Neuronal stem cell (in vitro differentiated cells): ENCODE measurements around the gene OR10G7.

ENCODE experiments used
- DNase-seq: peaks from one replicate; pipeline ENCODE4 v3.0.0-alpha.2; 2013; ENCODE audit warnings: low spot score
- H2AFZ ChIP-seq: one replicate; pipeline ENCODE4 v1.6.1; 2013; ENCODE audit warnings: mild to moderate bottlenecking, low read length, inconsistent platforms
- H2AK5ac ChIP-seq: 2 replicates; pipeline ENCODE4 v1.6.1; 2013; ENCODE audit warnings: low read depth, mild to moderate bottlenecking, inconsistent platforms, low read length, moderate library complexity, mixed read lengths
- H2BK120ac ChIP-seq: 2 replicates; pipeline ENCODE4 v1.6.1; 2013; ENCODE audit warnings: low read depth, mild to moderate bottlenecking, inconsistent platforms, low read length, moderate library complexity, mixed read lengths
- H2BK12ac ChIP-seq: one replicate; pipeline ENCODE4 v1.6.1; 2013; ENCODE audit warnings: low read length, inconsistent platforms
- H2BK15ac ChIP-seq: 2 replicates; pipeline ENCODE4 v1.6.1; 2013; ENCODE audit warnings: mild to moderate bottlenecking, low read length, inconsistent platforms, mixed read lengths
- H2BK5ac ChIP-seq: one replicate; pipeline ENCODE4 v1.6.1; 2013; ENCODE audit warnings: inconsistent platforms, mild to moderate bottlenecking, low read length, moderate library complexity
- H3K14ac ChIP-seq: one replicate; pipeline ENCODE4 v1.6.1; 2013; ENCODE audit warnings: low read length, inconsistent platforms
- H3K18ac ChIP-seq: 2 replicates; pipeline ENCODE4 v1.6.1; 2013; ENCODE audit warnings: low read length, inconsistent platforms
- H3K23ac ChIP-seq: 2 replicates; pipeline ENCODE4 v1.6.1; 2013; ENCODE audit warnings: low read depth, mild to moderate bottlenecking, mixed read lengths, low read length, inconsistent platforms; ENCODE audit not compliant: poor library complexity
- H3K27ac ChIP-seq: replicated peaks from 3 replicates; pipeline ENCODE4 v1.5.1; 2013; ENCODE audit warnings: low read length, inconsistent platforms
- H3K27me3 ChIP-seq, 3 experiments: 2 replicates each; pipeline ENCODE4 v1.6.1; 2013; ENCODE audit warnings: low read length in 3 of 3, mild to moderate bottlenecking in 2 of 3, inconsistent platforms in 1 of 3, low read depth in 1 of 3, mixed read lengths in 1 of 3, moderate library complexity in 1 of 3; ENCODE audit not compliant: control insufficient read depth in 3 of 3, insufficient read depth in 3 of 3
- H3K36me3 ChIP-seq, 2 donors: replicated peaks in 1 of 2; 2 replicates each; pipeline ENCODE4 v1.6.1; 2013; ENCODE audit warnings: low read length in 2 of 2; ENCODE audit not compliant: control insufficient read depth in 2 of 2, insufficient read depth in 2 of 2
- H3K4ac ChIP-seq: 2 replicates; pipeline ENCODE4 v1.6.1; 2013; ENCODE audit warnings: inconsistent platforms, mild to moderate bottlenecking, low read length, moderate library complexity
- H3K4me1 ChIP-seq, 2 donors: 1 replicate in 1 of 2; 2 replicates in 1 of 2; pipeline ENCODE4 v1.6.1; 2013; ENCODE audit warnings: low read length in 2 of 2, low read depth in 1 of 2; ENCODE audit not compliant: control insufficient read depth in 2 of 2, insufficient read depth in 1 of 2
- H3K4me2 ChIP-seq: one replicate; pipeline ENCODE4 v1.6.1; 2013; ENCODE audit warnings: mild to moderate bottlenecking, low read length, inconsistent platforms; ENCODE audit not compliant: insufficient read depth, poor library complexity, severe bottlenecking
- H3K4me3 ChIP-seq, 2 donors: 2 replicates each; pipeline ENCODE4 v1.5.1; 2013; ENCODE audit warnings: low read length in 2 of 2, mild to moderate bottlenecking in 2 of 2, inconsistent platforms in 1 of 2, moderate library complexity in 1 of 2
- H3K79me1 ChIP-seq: one replicate; pipeline ENCODE4 v1.6.1; 2013; ENCODE audit warnings: low read depth, mild to moderate bottlenecking, inconsistent platforms, low read length, moderate library complexity
- H3K9ac ChIP-seq: one replicate; pipeline ENCODE4 v1.6.1; 2013; ENCODE audit warnings: mild to moderate bottlenecking, low read depth, low read length, inconsistent platforms; ENCODE audit not compliant: poor library complexity
- H3K9me3 ChIP-seq, 2 donors: replicated peaks in 1 of 2; 2 replicates each; pipeline versions ENCODE3 to v1.6.1; 2013; ENCODE audit warnings: low read length in 2 of 2, mild to moderate bottlenecking in 2 of 2, inconsistent platforms in 1 of 2, low read depth in 1 of 2, mixed read lengths in 1 of 2, moderate library complexity in 1 of 2; ENCODE audit not compliant: control insufficient read depth in 2 of 2, insufficient read depth in 1 of 2
- H4K8ac ChIP-seq: one replicate; pipeline ENCODE4 v1.6.1; 2013; ENCODE audit warnings: low read depth, mild to moderate bottlenecking, inconsistent platforms, low read length, moderate library complexity
- H4K91ac ChIP-seq: one replicate; pipeline ENCODE4 v1.6.1; 2013; ENCODE audit warnings: low read length, low read depth, mild to moderate bottlenecking, inconsistent platforms; ENCODE audit not compliant: poor library complexity
- WGBS, 2 donors: extraction: QIAGEN DNeasy Blood & Tissue Kit; methylation state at CpG; one replicate each; pipeline ENCODE4 v1.1.7; 2013; ENCODE audit warnings: missing lambda C conversion rate in 2 of 2, mixed read lengths in 1 of 2; ENCODE audit not compliant: insufficient read length in 2 of 2, insufficient replicate concordance in 1 of 2; ENCODE audit errors: extremely low coverage in 2 of 2; 5-methylcytosine and 5-hydroxymethylcytosine counted together

The OR10G7 gene

DNA sequence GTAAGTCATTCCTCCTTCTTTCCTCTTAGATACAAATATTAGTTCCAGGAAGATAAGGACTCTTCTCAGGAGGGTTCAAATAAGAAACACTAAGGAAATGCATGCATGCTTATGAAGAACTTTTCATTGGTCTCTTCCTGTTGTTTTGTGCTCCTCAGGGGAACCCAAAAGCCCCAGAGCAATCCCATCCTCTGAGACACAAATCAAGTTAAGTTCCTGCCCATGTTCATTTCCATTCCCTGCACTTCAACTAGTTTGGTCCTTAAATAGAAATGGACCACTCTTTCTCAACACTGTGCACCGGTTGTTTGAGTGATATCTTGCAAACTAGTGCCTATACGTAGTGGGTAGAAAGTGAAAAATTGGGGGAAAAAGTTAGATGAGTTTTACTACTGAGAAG lies 28.4 kb downstream of the OR10G7 start, which contains the start of gene OR10G4:
Gene OR10G4 (plus strand): TSS at position 301 of the 400 bp plus-strand sequence. CDS start 2,578 bp downstream, outside the sequence.
- H4K91ac ChIP-seq, result no peak within 1 kb of the TSS
- H3K4me3 ChIP-seq, result no peak within 1 kb of the TSS
- H2AK5ac ChIP-seq, result no peak within 1 kb of the TSS
- H2BK120ac ChIP-seq, result no peak within 1 kb of the TSS
- no peak within 1 kb of the TSS for H2AFZ ChIP-seq
- no peak within 1 kb of the TSS for H3K23ac ChIP-seq
- no peaks in the 10 kb centered on the region for H3K9me3 ChIP-seq
- H3K27me3 ChIP-seq, result no peaks in the 10 kb centered on the region
- H2BK5ac ChIP-seq, result no peak within 1 kb of the TSS
- H3K27ac ChIP-seq, result no peak within 1 kb of the TSS
- no peak within 1 kb of the TSS for H3K18ac ChIP-seq
- no peak within 1 kb of the TSS for H4K8ac ChIP-seq
- no peak within 1 kb of the TSS for H2BK12ac ChIP-seq
- no CpG with 5 or more reads among the region's 2 CpGs for WGBS, 2 donors
- no peaks in the 10 kb centered on the region for H3K36me3 ChIP-seq
- H3K79me1 ChIP-seq, result no peaks in the 10 kb centered on the region
- DNase-seq, result no peak
- H3K4me2 ChIP-seq, result no peak within 1 kb of the TSS
- H3K4me1 ChIP-seq, result no peaks in the 10 kb centered on the region
- H3K4ac ChIP-seq, result no peak within 1 kb of the TSS
- H2BK15ac ChIP-seq, result no peak within 1 kb of the TSS
- no peak within 1 kb of the TSS for H3K9ac ChIP-seq
- H3K14ac ChIP-seq, result no peak within 1 kb of the TSS

DNA sequence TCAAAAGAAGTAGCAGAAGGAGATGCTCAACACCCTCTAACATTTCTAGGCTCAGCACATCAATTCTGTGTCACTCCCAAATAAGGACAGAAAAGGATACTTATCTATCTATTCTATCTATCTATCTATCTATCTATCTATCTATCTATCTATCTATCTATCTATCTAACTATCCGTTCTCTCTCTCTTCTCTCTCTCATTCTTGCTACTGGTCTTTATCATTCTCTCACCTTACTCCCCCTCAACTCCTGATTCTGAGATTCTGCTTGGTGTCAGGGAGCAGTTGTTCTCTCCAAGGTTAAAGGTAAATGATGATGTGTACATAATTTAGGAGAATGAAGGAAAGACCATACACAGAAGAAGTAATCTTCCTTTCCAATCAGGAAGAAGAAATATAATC lies 46.0 kb downstream of the OR10G7 start, which contains the start of gene OR10G6:
Gene OR10G6 (minus strand): TSS at position 43 of the 400 bp plus-strand sequence. CDS start 0 bp downstream, at position 43.
- DNase-seq, result no peak
- Histone ChIP-seq H4K8ac (no peak within 1 kb of the TSS), H3K4me1 (peaks cover 0 to 1% of the 10 kb centered on the region in 2 donors), H3K36me3 (no peaks in the 10 kb centered on the region), H3K4me2 (no peak within 1 kb of the TSS), H3K18ac (peak within 1 kb of the TSS; percentile 39), H3K9me3 (no peaks in the 10 kb centered on the region), H3K79me1 (no peaks in the 10 kb centered on the region), H3K9ac (no peak within 1 kb of the TSS), H3K14ac (peak within 1 kb of the TSS; percentile 25), H2BK120ac (no peak within 1 kb of the TSS), H3K23ac (no peak within 1 kb of the TSS), H4K91ac (peak within 1 kb of the TSS; percentile 14), H3K4ac (no peak within 1 kb of the TSS), H3K4me3 (peak within 1 kb of the TSS in 1 of 2 donors; percentile 37), H2BK12ac (no peak within 1 kb of the TSS), H2BK5ac (no peak within 1 kb of the TSS), H2AK5ac (no peak within 1 kb of the TSS), H2AFZ (no peak within 1 kb of the TSS), H2BK15ac (no peak within 1 kb of the TSS), H3K27me3 (no peaks in the 10 kb centered on the region), H3K27ac (no peak within 1 kb of the TSS)
- WGBS, 2 donors, result 100% methylated on average over 1 of the region's 1 CpG
